Adipose tissue (tissue), 3 donors: ENCODE results near the gene FBRSL1. TPM values are rescaled to one million over a fixed set of nuclear protein-coding genes. Genes with fewer than 3 reads are reported as not detected.

ENCODE experiments used
- H3K27ac ChIP-seq: one replicate; pipeline ENCODE4 v1.5.1; 2013; ENCODE audit warnings: low read depth, low read length
- WGBS, 3 donors: extraction: QIAGEN DNeasy Blood & Tissue Kit; methylation state at CpG; one replicate each; pipeline ENCODE4 v1.1.7; 2013; 5-methylcytosine and 5-hydroxymethylcytosine counted together
- polyA plus RNA-seq, 3 donors: library from polyadenylated mRNA; stranded (reverse); fragments of 200-250 nt; gene quantifications; one replicate each; pipeline ENCODE4 v1.2.3, GENCODE V29; 2013
- donor health status: healthy with polysubstance abuse.
- donor health status: Bipolar disorder and iron deficiency.
- donor health status: healthy.

The FBRSL1 gene
- polyA plus RNA-seq, 3 donors = 14.7 to 26.9 (median 20.5) TPM

DNA sequence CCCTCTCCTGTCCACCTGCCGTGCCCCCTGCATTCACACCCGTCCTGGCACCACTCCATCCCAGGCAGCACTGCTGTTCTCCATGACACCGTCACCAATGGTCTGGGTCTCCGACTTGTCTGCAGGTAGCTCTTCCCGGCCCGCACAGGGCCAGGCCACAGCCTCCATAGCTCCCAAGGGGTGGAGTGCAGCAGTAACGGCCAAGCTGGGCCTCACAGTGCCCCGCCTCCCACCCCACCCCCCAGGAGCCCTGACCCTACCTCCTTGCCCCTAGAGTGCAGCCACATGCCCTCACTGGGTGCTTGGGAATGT lies 12.9 kb downstream of the FBRSL1 start:
- no peak overlapping the region for H3K27ac ChIP-seq
- WGBS, 3 donors = 40 to 89% (median 82%) methylated on average over 8 of the region's 8 CpGs

DNA sequence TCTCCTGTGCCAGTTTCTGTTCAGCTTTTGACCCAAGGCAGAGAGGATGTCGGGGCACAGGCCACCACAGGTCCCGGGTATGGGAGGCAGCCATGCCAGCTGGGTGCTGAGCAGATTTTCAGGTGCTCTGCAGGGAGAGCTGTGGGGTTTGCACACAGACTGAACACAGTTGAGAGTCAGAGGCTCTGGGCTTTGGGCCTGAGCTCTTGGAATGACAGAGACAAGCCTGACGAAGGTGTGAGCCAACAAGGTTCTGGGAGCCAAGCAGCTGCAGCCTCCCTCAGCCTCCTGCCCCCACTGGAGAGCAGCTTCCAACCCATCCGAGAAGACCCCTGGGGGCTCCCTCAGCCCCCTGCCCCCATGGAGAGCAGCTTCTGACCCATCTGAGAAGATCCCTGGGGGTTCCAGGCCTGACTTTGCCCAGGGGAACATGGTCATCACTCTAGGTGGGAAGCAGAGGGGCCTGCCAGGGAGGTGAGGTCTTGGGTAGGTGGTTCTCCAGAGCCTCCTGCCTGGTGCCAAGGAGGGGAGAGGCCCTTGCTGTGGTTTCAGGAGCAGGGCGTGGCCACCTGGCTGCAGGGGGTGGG lies 13.8 kb downstream of the FBRSL1 start:
- no peak overlapping the region for H3K27ac ChIP-seq
- WGBS, 3 donors = 29 to 78% (median 74%) methylated on average over 5 of the region's 5 CpGs

- H3K27ac ChIP-seq = no peak overlapping the region
- WGBS, 3 donors = 60 to 65% (median 63%) methylated on average over 27 of the region's 27 CpGs
Observed at GRCh38 chr12:132505105-132505851, 15.3 kb downstream of the FBRSL1 start.

- 47 to 65% (median 56%) methylated on average over 9 to 10 of the region's 10 CpGs for WGBS, 3 donors
- no peak overlapping the region for H3K27ac ChIP-seq
Observed at GRCh38 chr12:132505852-132506219, 15.9 kb downstream of the FBRSL1 start.

DNA sequence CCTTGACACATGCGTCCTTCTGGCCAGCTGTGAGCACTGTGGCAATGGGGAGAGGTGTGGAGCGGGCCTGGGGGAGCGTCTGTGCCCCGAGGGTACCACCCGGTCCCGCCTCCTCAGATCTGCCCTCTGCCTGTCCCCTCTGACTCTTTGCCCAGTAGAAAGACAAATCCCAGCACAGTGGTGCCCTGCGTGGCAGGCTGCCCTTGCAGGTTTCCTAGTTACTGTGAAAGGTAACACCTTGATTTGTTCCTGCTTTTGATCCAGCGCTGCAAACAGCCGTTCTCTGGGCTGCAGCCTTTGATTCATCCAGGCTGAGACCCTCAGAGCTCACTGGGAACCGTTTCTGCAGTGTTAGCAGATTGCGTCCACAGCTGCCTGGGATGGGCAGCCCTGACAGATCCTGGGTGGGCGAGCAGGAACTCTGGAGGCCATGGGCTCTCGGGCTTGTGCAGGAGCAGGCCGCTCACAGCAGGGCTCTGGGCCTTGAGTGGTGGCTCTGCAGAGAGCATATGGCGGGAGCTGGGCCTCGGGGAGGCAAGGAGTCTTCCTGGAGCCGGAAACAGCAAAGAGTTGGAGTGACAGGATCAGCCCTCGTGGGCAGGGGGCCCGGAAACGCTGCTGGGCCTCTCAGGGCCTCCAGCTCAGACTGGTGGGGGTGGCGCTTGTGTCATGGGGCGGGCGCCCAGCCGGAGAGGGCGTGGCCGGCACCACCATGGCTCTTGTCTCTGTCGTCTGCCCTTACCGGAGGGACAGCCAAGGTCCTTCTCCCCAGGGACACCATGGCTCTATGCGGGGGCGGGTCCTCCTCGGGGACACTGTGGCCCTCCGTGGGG lies 16.6 kb downstream of the FBRSL1 start:
- no peak overlapping the region for H3K27ac ChIP-seq
- 11 to 22% (median 20%) methylated on average over 32 of the region's 32 CpGs for WGBS, 3 donors

GRCh38 chr12:132507161-132507538 lies 17.2 kb downstream of the FBRSL1 start:
- no peak overlapping the region for H3K27ac ChIP-seq
- 60 to 67% (median 61%) methylated on average over 15 of the region's 15 CpGs for WGBS, 3 donors

DNA sequence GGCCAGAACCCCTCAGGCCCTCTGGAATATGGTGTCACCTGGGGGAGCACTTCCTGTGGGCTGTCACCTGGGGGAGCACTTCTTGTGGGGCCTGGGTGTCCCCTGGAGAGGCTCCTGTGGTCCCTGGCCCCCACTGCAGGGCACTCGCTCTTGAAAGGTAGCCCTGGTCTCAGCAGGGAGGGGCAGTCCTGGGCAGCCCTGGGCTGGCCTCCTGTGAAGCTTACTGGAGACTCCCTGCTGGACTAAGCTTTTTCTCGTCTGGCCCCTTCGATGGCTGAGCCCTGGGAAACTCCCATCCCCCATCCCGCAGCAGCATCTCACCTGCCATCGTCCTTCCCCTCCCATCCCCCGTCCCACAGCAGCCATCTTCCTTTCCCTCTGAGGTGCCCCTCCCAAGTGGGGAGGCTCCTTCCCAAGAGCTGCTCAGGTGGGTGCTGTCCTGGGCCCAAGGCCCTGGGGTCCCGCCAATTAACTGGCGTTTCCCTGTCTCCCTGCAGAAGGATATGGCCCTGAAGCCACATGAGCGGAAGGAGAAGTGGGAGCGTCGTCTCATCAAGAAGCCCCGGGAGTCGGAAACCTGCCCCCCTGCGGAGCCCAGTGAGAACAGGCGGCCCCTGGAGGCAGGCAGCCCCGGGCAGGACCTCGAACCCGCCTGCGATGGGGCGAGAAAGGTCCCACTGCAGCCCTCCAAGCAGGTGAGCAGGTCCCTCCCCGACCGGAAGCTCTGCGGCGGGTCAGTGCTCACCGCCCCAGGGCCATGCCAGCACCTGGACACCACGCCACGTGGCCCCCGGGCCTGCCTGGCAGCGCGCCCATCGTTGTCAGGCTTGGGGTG lies 17.9 kb downstream of the FBRSL1 start:
- 82 to 92% (median 89%) methylated on average over 31 of the region's 31 CpGs for WGBS, 3 donors
- no peak overlapping the region for H3K27ac ChIP-seq

DNA sequence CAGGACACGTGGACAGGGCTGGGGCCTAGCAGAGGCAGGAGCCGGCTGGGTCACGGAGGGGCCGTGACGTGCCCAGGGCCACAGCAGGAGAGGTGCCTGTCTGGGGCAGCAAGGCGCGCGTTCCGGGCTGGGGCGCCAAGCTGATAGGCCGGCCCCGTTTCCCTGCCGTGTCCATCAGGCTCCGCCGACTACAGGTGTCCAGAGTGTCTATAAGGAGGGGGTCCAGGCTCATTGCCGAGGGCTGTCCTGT lies 18.5 kb downstream of the FBRSL1 start:
- WGBS, 3 donors = 77 to 97% (median 95%) methylated on average over 15 to 16 of the region's 16 CpGs
- no peak overlapping the region for H3K27ac ChIP-seq

- 95 to 98% (median 96%) methylated on average over 40 to 53 of the region's 53 CpGs for WGBS, 3 donors
- H3K27ac ChIP-seq = no peak overlapping the region
Observed at GRCh38 chr12:132508860-132509732, 19.1 kb downstream of the FBRSL1 start.

DNA sequence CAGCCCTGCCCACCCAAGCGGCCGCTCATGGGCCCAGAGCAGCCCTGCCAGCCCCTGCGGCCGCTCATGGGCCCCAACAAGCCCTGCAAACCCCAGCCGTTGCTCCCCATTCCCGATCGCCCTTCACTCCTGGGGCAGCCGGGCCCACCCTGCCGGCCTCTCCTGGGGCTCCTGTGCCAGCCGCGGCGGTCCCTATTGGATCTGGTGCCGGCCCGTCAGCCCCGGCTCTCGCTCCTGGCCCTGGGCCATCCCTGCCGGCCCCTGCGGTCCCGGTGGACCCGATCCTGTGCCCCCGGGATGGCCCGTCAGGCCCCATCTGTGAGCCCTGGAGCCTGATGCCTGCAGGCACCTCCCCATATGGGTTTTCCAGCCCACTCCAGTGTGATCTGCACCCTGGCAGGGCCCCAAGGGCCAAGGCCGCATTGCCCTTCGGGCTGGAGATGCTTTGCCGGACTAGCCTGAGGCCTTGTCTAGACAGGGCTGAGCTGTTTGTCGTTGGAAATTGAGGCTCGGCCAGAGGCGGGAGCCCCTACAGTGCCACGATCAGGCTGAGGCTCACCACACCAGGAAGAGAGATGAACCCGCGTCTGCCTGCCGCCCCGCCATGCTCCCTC lies 20.3 kb downstream of the FBRSL1 start:
- 91 to 94% (median 92%) methylated on average over 28 to 33 of the region's 33 CpGs for WGBS, 3 donors
- H3K27ac ChIP-seq = no peak overlapping the region

- WGBS, 3 donors = 92 to 95% (median 95%) methylated on average over 24 to 25 of the region's 25 CpGs
- no peak overlapping the region for H3K27ac ChIP-seq
Observed at GRCh38 chr12:132510746-132511477, 21.0 kb downstream of the FBRSL1 start.

DNA sequence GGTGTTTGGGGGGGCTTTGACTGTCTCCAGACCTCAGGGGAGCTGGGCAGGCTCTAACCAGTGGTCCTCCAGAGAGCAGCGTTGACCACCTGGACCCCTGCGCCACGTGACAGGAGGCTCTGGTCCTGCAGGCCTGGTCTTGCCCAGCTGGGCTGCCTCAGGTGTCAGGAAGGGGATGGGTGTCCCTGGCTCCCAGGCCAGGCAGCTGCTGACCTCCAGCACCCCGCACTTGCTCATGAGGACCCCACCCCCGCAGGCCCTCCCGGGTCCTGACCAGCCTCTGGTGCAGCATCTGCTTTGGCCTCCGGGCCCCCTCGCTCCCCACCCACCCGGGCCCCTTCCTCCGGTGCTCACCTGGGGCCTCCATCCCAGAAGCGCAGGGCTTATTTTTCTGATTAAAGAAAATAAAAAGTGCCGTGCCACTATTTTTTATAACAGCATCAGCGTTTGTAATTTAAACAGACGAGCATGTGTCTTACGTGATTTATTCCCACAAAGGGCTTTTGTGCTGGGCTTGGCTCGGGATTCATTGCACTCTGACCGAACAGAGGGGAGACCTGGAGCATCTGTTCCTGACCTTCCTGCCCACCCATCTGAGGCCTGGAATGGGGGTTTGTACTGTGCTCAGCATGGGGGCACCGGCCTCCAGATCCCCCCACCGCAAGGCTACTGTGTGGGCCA lies 21.7 kb downstream of the FBRSL1 start:
- 77 to 85% (median 81%) methylated on average over 19 of the region's 19 CpGs for WGBS, 3 donors
- H3K27ac ChIP-seq = no peak overlapping the region

GRCh38 chr12:132512197-132513069 lies 22.5 kb downstream of the FBRSL1 start:
- WGBS, 3 donors = 80 to 88% (median 87%) methylated on average over 28 of the region's 28 CpGs

GRCh38 chr12:132513070-132513398 lies 23.1 kb downstream of the FBRSL1 start:
- no peak overlapping the region for H3K27ac ChIP-seq
- 77 to 82% (median 82%) methylated on average over 4 of the region's 4 CpGs for WGBS, 3 donors

More at GRCh38 chr12:132512197-132513069, 22.5 kb downstream of the FBRSL1 start:
- no peak overlapping the region for H3K27ac ChIP-seq

DNA sequence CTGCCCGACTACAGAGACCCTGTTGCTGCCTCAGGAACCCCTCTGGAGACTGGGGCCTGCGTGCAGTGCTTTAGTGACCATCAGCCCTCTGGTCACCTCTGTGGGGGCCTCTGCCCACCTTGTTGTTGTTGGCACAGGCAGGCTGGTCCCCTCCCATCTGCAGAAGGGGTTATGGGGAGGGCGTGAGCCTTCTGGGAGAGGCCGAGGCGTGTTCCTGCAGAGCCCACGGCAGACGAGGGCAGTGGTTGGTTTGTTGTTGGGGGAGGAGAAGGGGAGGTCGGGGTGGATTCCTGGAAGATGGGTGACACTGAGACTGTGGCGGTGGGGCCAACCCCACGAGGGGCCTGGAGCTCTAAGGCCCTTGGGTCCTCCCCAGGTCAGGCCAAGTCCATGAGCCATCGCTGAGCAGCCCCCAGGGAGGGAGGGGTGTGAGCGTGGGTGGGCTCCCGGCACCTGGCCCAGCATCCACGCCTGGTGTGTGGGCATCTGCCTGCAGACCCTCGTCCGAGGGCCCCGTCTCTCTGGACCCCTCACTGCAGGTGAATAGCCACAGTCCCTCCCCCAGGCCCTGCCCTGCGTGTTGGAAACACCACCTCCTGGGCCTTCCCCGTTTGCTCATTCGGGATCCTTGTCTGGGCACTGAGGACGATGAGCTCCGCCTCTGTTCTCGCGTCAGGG lies 23.6 kb downstream of the FBRSL1 start:
- 76 to 86% (median 82%) methylated on average over 22 to 24 of the region's 24 CpGs for WGBS, 3 donors
- H3K27ac ChIP-seq = no peak overlapping the region
